HEK293 (cell line): Measurements from ENCODE around the gene KIAA1191.

ENCODE experiments used
- TSHZ1 ChIP-seq: fragments of 450-650 bp; formaldehyde crosslinking; IDR thresholded peaks from 2 replicates; pipeline ENCODE4 v1.5.1; 2016; ENCODE audit warnings: missing biosample characterization, missing genetic modification characterization, borderline replicate concordance
- ZBTB26 ChIP-seq: fragments of 450-650 bp; formaldehyde crosslinking; optimal IDR thresholded peaks from 2 replicates; pipeline ENCODE3; 2016; ENCODE audit warnings: missing biosample characterization, mild to moderate bottlenecking, missing genetic modification characterization
- ZFP3 ChIP-seq: fragments of 450-650 bp; formaldehyde crosslinking; IDR thresholded peaks from 2 replicates; pipeline ENCODE4 v1.5.1; 2016; ENCODE audit warnings: low read depth, missing biosample characterization, missing genetic modification characterization
- ZNF10 ChIP-seq: fragments of 450-650 bp; formaldehyde crosslinking; IDR thresholded peaks from 2 replicates; pipeline ENCODE4 v1.5.1; 2017; ENCODE audit warnings: missing biosample characterization, missing genetic modification characterization
- ZNF24 ChIP-seq: fragments of 450-650 bp; formaldehyde crosslinking; IDR thresholded peaks from 2 replicates; pipeline ENCODE4 v1.5.1; 2016; ENCODE audit warnings: missing biosample characterization, missing genetic modification characterization
- TF ChIP-seq, protein P1 (sequence below): fragments of 450-650 bp; formaldehyde crosslinking; IDR thresholded peaks from 2 replicates; pipeline ENCODE4 v1.5.1; 2016; ENCODE audit warnings: missing biosample characterization, missing genetic modification characterization

- TF ChIP-seq, protein P1, sequence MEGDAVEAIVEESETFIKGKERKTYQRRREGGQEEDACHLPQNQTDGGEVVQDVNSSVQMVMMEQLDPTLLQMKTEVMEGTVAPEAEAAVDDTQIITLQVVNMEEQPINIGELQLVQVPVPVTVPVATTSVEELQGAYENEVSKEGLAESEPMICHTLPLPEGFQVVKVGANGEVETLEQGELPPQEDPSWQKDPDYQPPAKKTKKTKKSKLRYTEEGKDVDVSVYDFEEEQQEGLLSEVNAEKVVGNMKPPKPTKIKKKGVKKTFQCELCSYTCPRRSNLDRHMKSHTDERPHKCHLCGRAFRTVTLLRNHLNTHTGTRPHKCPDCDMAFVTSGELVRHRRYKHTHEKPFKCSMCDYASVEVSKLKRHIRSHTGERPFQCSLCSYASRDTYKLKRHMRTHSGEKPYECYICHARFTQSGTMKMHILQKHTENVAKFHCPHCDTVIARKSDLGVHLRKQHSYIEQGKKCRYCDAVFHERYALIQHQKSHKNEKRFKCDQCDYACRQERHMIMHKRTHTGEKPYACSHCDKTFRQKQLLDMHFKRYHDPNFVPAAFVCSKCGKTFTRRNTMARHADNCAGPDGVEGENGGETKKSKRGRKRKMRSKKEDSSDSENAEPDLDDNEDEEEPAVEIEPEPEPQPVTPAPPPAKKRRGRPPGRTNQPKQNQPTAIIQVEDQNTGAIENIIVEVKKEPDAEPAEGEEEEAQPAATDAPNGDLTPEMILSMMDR (tag by site-specific recombination) = no peak
- no peak for TF ChIP-seq ZBTB26
- TF ChIP-seq ZNF10 (tag by site-specific recombination) = no peak
- TF ChIP-seq ZFP3 (tag by site-specific recombination) = no peak
- TF ChIP-seq ZNF24 (tag by site-specific recombination) = no peak
- no peak for TF ChIP-seq TSHZ1 (tag by site-specific recombination)
Measured at GRCh38 chr5:176353533-176353932, 8.0 kb downstream of the KIAA1191 start.
